ENCODE results near the gene ZBBX. TPM values are rescaled to one million over a fixed set of nuclear protein-coding genes. Genes with fewer than 3 reads are reported as not detected.

ZBBX gene
- total and polyA plus RNA-seq, 3 donors from 2014 or later: 23.2 to 45.2 (median 44.7) TPM

GRCh38 chr3:167397826-167398225 is 17.7 kb upstream of the ZBBX start:
- Histone ChIP-seq H3K4me1 (no peaks in the 10 kb centered on the region), H3K9me3 (no peaks in the 10 kb centered on the region), H3K4me3 (no peak overlapping the region), H3K36me3 (ENCODE audit: low read depth, missing control alignments) (no peaks in the 10 kb centered on the region), H3K27ac (no peak overlapping the region), H3K27me3 (no peaks in the 10 kb centered on the region)
- WGBS, 2 donors: 48 to 53% methylated on average over 1 of the region's 1 CpG
- TF ChIP-seq POLR2A (IDR thresholded peaks at IDR 0.05) (no peak), CTCF (IDR thresholded peaks at IDR 0.05) (no peak)
- intact Hi-C loops (cut with DNase I; ENCODE audit: low total_unique reads): no loop called here
- no peak for DNase-seq

GRCh38 chr3:167396075-167396474 is 16.0 kb upstream of the ZBBX start:
- no peaks in the 10 kb centered on the region for H3K9me3 ChIP-seq
- no peaks in the 10 kb centered on the region for H3K27me3 ChIP-seq
- no peak for DNase-seq
- no peak for TF ChIP-seq CTCF (IDR thresholded peaks at IDR 0.05)
- TF ChIP-seq POLR2A (IDR thresholded peaks at IDR 0.05): no peak
- H3K4me1 ChIP-seq: no peaks in the 10 kb centered on the region
- no peak overlapping the region for H3K27ac ChIP-seq
- no peaks in the 10 kb centered on the region for H3K36me3 ChIP-seq (ENCODE audit: low read depth, missing control alignments)
- intact Hi-C loops (cut with DNase I; ENCODE audit: low total_unique reads): no loop called here
- H3K4me3 ChIP-seq: no peak overlapping the region
- WGBS, 2 donors: 76 to 80% methylated on average over 2 of the region's 2 CpGs

- Histone ChIP-seq H3K4me3 (no peak overlapping the region), H3K9me3 (no peaks in the 10 kb centered on the region), H3K36me3 (ENCODE audit: low read depth, missing control alignments) (no peaks in the 10 kb centered on the region), H3K4me1 (no peaks in the 10 kb centered on the region), H3K27me3 (no peaks in the 10 kb centered on the region), H3K27ac (no peak overlapping the region)
- 54 to 66% methylated on average over 2 of the region's 2 CpGs for WGBS, 2 donors
- TF ChIP-seq POLR2A (IDR thresholded peaks at IDR 0.05) (no peak), CTCF (IDR thresholded peaks at IDR 0.05) (no peak)
- no peak for DNase-seq
- intact Hi-C loops (cut with DNase I; ENCODE audit: low total_unique reads): no loop called here
Observed at GRCh38 chr3:167394003-167394402, 13.9 kb upstream of the ZBBX start.

- H3K4me1 ChIP-seq: no peaks in the 10 kb centered on the region
- no peaks in the 10 kb centered on the region for H3K36me3 ChIP-seq (ENCODE audit: low read depth, missing control alignments)
- DNase-seq: no peak
- TF ChIP-seq POLR2A (IDR thresholded peaks at IDR 0.05) (no peak), CTCF (IDR thresholded peaks at IDR 0.05) (no peak)
- H3K9me3 ChIP-seq: no peaks in the 10 kb centered on the region
- intact Hi-C loops (cut with DNase I; ENCODE audit: low total_unique reads): no loop called here
- WGBS, 2 donors: 83 to 89% methylated on average over 3 of the region's 3 CpGs
- no peaks in the 10 kb centered on the region for H3K27me3 ChIP-seq
- H3K27ac ChIP-seq: no peak overlapping the region
- H3K4me3 ChIP-seq: no peak overlapping the region
Observed at GRCh38 chr3:167382155-167382554, 2.1 kb upstream of the ZBBX start.

GRCh38 chr3:167375478-167375877 is 4.6 kb downstream of the ZBBX start:
- H3K27me3 ChIP-seq: no peaks in the 10 kb centered on the region
- H3K27ac ChIP-seq: no peak overlapping the region
- H3K4me3 ChIP-seq: no peak overlapping the region
- no peak for DNase-seq
- TF ChIP-seq CTCF (IDR thresholded peaks at IDR 0.05) (no peak), POLR2A (IDR thresholded peaks at IDR 0.05) (no peak)
- 92 to 96% methylated on average over 6 of the region's 6 CpGs for WGBS, 2 donors
- H3K36me3 ChIP-seq (ENCODE audit: low read depth, missing control alignments): no peaks in the 10 kb centered on the region
- H3K4me1 ChIP-seq: no peaks in the 10 kb centered on the region
- H3K9me3 ChIP-seq: no peaks in the 10 kb centered on the region
- intact Hi-C loops (cut with DNase I; ENCODE audit: low total_unique reads): no loop called here

Data from testis (tissue), 3 donors.